Measurements from ENCODE around the gene KRT33A. TPM values are rescaled to one million over a fixed set of nuclear protein-coding genes. Genes with fewer than 3 reads are reported as not detected.

The KRT33A gene
- total RNA-seq, 1 experiment from 2014 or later: not detected

DNA sequence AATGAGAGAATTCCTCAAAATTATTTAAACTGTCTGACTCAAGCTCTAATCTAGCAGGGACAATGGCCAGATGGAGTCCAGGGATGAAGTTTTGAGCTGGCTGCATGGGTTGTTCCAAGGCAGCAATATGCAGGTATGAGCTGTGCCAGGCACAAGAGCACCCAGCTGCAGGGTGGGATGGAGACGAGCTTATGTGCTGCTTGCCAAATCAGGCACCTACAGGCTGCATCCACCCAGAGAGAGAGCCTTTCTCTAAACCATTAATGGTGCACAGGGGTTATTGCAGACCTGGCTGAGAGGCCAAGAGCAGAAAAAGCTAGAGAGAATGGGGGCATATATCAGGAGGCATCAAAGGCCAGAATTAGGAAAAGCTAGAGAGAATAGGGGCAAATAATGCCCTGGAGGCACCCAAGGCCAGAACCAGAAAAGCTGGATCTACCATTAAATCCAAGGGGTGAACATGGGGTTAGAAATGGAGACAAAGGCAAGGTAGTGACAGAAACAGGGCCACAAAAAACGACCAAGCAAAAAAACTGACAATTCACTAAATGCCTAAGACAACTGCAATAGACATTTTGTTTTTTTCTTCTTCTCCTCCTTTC, 11.0 kb downstream of the KRT33A start:
- Histone ChIP-seq H2AK5ac (ENCODE audit: insufficient read length, low read length) (no peak overlapping the region), H3K14ac (ENCODE audit: insufficient read depth, low read length) (no peak overlapping the region; the same call in 1 of the 2 replicates), H3T11ph (ENCODE audit: low read length) (no peak overlapping the region), H3K23ac (ENCODE audit: insufficient read length, low read depth, low read length) (no peak overlapping the region), H4K5ac (ENCODE audit: insufficient read length, low read depth, low read length) (no peak overlapping the region), H3K27ac (ENCODE audit: insufficient read length, low read depth, low read length) (no peak overlapping the region), H4K20me1 (ENCODE audit: control insufficient read depth, insufficient read depth, insufficient read length) (no peaks in the 10 kb centered on the region), H2BK12ac (ENCODE audit: insufficient read length, low read depth, low read length) (no peak overlapping the region), H4K8ac (replicated peaks; ENCODE audit: insufficient read length, low read depth, low read length) (no peak overlapping the region), H2BK15ac (ENCODE audit: low read depth, low read length) (no peak overlapping the region), H3K18ac (ENCODE audit: insufficient read length, low read depth, low read length) (no peak overlapping the region), H3K79me1 (ENCODE audit: insufficient read depth, low read depth, low read length, poor library complexity, severe bottlenecking) (no peaks in the 10 kb centered on the region), H2BK20ac (ENCODE audit: low read depth, low read length, poor library complexity, severe bottlenecking) (no peak overlapping the region), H3K4me1 (ENCODE audit: insufficient read depth, low read length) (no peaks in the 10 kb centered on the region), H3K23me2 (ENCODE audit: insufficient read length, low read depth, low read length, poor library complexity, severe bottlenecking) (no peaks in the 10 kb centered on the region), H2AFZ (ENCODE audit: low read length) (no peak overlapping the region), H3K56ac (ENCODE audit: insufficient read length, low read depth, low read length) (no peak overlapping the region), H3K79me2 (ENCODE audit: insufficient read depth, low read length) (no peaks in the 10 kb centered on the region), H3K9me3 (ENCODE audit: control insufficient read depth, low read depth, low read length) (no peaks in the 10 kb centered on the region), H3K4ac (ENCODE audit: low read depth, low read length) (no peak overlapping the region), H3K4me2 (ENCODE audit: insufficient read depth, insufficient read length, low read length) (no peak overlapping the region), H3K27me3 (ENCODE audit: insufficient read depth, low read length) (no peaks in the 10 kb centered on the region), H2BK120ac (ENCODE audit: low read depth, low read length, poor library complexity, severe bottlenecking) (no peak overlapping the region), H4K91ac (ENCODE audit: insufficient read length, low read depth, low read length) (no peak overlapping the region), H3K9ac (ENCODE audit: extremely low read depth, insufficient read length, low read length) (no peak overlapping the region), H2BK5ac (ENCODE audit: insufficient read length, low read length) (no peak overlapping the region)
- H3K4me3 Mint-ChIP-seq: no peak overlapping the region
- no peak overlapping the region for H3K27ac Mint-ChIP-seq
- peaks cover 0 to 2% of the 10 kb centered on the region in 2 experiments; a peak in 1 of 4 replicates for H3K4me1 Mint-ChIP-seq
- DNase-seq: no peak
- whole genome bisulfite sequencing (ENCODE audit: extremely low coverage, insufficient read length, low lambda C conversion rate): no CpG with 5 or more reads among the region's 2 CpGs
- H3K27me3 Mint-ChIP-seq (ENCODE audit: low read depth): peaks cover 17% of the 10 kb centered on the region
- TF ChIP-seq, protein P1, sequence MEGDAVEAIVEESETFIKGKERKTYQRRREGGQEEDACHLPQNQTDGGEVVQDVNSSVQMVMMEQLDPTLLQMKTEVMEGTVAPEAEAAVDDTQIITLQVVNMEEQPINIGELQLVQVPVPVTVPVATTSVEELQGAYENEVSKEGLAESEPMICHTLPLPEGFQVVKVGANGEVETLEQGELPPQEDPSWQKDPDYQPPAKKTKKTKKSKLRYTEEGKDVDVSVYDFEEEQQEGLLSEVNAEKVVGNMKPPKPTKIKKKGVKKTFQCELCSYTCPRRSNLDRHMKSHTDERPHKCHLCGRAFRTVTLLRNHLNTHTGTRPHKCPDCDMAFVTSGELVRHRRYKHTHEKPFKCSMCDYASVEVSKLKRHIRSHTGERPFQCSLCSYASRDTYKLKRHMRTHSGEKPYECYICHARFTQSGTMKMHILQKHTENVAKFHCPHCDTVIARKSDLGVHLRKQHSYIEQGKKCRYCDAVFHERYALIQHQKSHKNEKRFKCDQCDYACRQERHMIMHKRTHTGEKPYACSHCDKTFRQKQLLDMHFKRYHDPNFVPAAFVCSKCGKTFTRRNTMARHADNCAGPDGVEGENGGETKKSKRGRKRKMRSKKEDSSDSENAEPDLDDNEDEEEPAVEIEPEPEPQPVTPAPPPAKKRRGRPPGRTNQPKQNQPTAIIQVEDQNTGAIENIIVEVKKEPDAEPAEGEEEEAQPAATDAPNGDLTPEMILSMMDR (conservative IDR thresholded peaks at IDR 0.05): no peak
- H3K36me3 Mint-ChIP-seq (ENCODE audit: insufficient read depth in 1 of 3, low read depth in 3 of 3): peaks cover 2 to 19% (median 3%) of the 10 kb centered on the region in 3 experiments
- peaks cover 13 to 20% of the 10 kb centered on the region in 2 experiments for H3K9me3 Mint-ChIP-seq
